Measurements from ENCODE around the gene RNU4-1. TPM values are rescaled to one million over a fixed set of nuclear protein-coding genes. Genes with fewer than 3 reads are reported as not detected.

RNU4-1 gene
- total and polyA plus RNA-seq, 10 of the 15 experiments (the other 5 are each of a cell fraction or from before 2014, with no cell fraction given), result under 0.01 to 15,332 (median 7.1) TPM; not detected in 3

DNA sequence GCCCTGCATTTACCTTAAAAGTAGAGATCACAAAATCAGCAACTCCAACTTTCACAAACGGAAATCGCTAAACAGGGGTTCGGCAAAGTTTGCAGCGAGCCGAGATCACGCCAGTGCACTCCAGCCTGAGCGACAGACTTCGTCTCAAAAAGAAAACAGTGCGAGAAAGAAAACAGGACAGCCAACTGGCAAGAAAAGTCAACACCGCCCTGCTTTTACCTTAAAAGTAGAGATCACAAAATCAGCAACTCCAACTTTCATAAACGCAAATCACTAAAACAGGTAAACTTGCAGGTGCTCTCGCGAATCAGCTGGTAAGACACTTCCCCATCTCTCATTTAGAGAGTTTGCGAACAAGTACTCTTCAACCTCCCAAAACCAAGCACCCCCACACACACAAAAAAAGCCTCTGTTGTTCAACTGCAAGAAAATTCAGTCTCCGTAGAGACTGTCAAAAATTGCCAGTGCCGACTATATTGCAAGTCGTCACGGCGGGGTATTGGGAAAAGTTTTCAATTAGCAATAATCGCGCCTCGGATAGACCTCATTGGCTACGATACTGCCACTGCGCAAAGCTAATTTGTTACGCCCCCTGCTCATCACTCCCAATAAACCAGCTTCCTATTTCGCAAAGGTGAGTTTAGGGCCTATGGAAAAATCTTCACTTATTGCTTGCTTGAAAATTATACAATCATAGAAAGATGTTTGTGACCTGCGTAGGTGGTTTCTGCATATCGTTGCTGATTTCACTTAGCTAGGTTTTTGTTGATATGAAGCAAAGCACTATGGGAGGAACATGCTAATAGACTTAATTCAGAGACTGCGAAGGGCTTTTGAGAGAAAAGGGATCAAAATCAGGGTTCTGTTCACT, at the start of gene RNU4-1 (continued):
- no peak for TF ChIP-seq SREBF2 (IDR thresholded peaks at IDR 0.05; ENCODE audit: low read length)
- no peak for TF ChIP-seq MEF2B (IDR thresholded peaks at IDR 0.05; ENCODE audit: partially characterized antibody, poor library complexity, severe bottlenecking)
- TF ChIP-seq, protein P1, sequence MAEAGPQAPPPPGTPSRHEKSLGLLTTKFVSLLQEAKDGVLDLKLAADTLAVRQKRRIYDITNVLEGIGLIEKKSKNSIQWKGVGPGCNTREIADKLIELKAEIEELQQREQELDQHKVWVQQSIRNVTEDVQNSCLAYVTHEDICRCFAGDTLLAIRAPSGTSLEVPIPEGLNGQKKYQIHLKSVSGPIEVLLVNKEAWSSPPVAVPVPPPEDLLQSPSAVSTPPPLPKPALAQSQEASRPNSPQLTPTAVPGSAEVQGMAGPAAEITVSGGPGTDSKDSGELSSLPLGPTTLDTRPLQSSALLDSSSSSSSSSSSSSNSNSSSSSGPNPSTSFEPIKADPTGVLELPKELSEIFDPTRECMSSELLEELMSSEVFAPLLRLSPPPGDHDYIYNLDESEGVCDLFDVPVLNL (IDR thresholded peaks at IDR 0.05; ENCODE audit: low read depth, low read length), result no peak
- TF ChIP-seq YY1 (IDR thresholded peaks at IDR 0.05; ENCODE audit: low read depth, low read length), result peak; percentile 86
- no peak for TF ChIP-seq SMARCA5 (IDR thresholded peaks at IDR 0.05)
- TF ChIP-seq, protein P2, sequence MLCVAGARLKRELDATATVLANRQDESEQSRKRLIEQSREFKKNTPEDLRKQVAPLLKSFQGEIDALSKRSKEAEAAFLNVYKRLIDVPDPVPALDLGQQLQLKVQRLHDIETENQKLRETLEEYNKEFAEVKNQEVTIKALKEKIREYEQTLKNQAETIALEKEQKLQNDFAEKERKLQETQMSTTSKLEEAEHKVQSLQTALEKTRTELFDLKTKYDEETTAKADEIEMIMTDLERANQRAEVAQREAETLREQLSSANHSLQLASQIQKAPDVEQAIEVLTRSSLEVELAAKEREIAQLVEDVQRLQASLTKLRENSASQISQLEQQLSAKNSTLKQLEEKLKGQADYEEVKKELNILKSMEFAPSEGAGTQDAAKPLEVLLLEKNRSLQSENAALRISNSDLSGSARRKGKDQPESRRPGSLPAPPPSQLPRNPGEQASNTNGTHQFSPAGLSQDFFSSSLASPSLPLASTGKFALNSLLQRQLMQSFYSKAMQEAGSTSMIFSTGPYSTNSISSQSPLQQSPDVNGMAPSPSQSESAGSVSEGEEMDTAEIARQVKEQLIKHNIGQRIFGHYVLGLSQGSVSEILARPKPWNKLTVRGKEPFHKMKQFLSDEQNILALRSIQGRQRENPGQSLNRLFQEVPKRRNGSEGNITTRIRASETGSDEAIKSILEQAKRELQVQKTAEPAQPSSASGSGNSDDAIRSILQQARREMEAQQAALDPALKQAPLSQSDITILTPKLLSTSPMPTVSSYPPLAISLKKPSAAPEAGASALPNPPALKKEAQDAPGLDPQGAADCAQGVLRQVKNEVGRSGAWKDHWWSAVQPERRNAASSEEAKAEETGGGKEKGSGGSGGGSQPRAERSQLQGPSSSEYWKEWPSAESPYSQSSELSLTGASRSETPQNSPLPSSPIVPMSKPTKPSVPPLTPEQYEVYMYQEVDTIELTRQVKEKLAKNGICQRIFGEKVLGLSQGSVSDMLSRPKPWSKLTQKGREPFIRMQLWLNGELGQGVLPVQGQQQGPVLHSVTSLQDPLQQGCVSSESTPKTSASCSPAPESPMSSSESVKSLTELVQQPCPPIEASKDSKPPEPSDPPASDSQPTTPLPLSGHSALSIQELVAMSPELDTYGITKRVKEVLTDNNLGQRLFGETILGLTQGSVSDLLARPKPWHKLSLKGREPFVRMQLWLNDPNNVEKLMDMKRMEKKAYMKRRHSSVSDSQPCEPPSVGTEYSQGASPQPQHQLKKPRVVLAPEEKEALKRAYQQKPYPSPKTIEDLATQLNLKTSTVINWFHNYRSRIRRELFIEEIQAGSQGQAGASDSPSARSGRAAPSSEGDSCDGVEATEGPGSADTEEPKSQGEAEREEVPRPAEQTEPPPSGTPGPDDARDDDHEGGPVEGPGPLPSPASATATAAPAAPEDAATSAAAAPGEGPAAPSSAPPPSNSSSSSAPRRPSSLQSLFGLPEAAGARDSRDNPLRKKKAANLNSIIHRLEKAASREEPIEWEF (IDR thresholded peaks at IDR 0.05; ENCODE audit: insufficient replicate concordance, low read depth, low read length), result no peak
- peak; percentile 87 for TF ChIP-seq BCL11A (IDR thresholded peaks at IDR 0.05; ENCODE audit: low read depth, low read length)
- TF ChIP-seq SMC3 (IDR thresholded peaks at IDR 0.05; ENCODE audit: borderline replicate concordance, low read length), result no peak
- TF ChIP-seq ZNF207 (IDR thresholded peaks at IDR 0.05; ENCODE audit: borderline replicate concordance), result peak; percentile 56
- TF ChIP-seq ESRRA (IDR thresholded peaks at IDR 0.05; ENCODE audit: low read length), result no peak
- TF ChIP-seq NR2C1 (IDR thresholded peaks at IDR 0.05), result no peak
- TF ChIP-seq TAF1 (IDR thresholded peaks at IDR 0.05; ENCODE audit: borderline replicate concordance, low read depth, low read length), result peak; percentile 38
- TF ChIP-seq SMAD5 (IDR thresholded peaks at IDR 0.05; ENCODE audit: low read depth), result peak; percentile 100
- peak; percentile 58 for TF ChIP-seq TBL1XR1 (IDR thresholded peaks at IDR 0.05; ENCODE audit: low read depth, low read length)
- no peak for TF ChIP-seq JUND (IDR thresholded peaks at IDR 0.05; ENCODE audit: low read depth, low read length)
- TF ChIP-seq SUPT20H (IDR thresholded peaks at IDR 0.05; ENCODE audit: borderline replicate concordance, control insufficient read depth, low read depth, low read length), result no peak
- no peak; the same call in 1 of the 2 replicates for TF ChIP-seq CHD2 (IDR thresholded peaks at IDR 0.05; ENCODE audit: borderline replicate concordance, low read depth, low read length)
- no peak for TF ChIP-seq NFYA (IDR thresholded peaks at IDR 0.05; ENCODE audit: borderline replicate concordance, low read depth, low read length)
- TF ChIP-seq, protein P3, sequence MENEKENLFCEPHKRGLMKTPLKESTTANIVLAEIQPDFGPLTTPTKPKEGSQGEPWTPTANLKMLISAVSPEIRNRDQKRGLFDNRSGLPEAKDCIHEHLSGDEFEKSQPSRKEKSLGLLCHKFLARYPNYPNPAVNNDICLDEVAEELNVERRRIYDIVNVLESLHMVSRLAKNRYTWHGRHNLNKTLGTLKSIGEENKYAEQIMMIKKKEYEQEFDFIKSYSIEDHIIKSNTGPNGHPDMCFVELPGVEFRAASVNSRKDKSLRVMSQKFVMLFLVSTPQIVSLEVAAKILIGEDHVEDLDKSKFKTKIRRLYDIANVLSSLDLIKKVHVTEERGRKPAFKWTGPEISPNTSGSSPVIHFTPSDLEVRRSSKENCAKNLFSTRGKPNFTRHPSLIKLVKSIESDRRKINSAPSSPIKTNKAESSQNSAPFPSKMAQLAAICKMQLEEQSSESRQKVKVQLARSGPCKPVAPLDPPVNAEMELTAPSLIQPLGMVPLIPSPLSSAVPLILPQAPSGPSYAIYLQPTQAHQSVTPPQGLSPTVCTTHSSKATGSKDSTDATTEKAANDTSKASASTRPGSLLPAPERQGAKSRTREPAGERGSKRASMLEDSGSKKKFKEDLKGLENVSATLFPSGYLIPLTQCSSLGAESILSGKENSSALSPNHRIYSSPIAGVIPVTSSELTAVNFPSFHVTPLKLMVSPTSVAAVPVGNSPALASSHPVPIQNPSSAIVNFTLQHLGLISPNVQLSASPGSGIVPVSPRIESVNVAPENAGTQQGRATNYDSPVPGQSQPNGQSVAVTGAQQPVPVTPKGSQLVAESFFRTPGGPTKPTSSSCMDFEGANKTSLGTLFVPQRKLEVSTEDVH (IDR thresholded peaks at IDR 0.05; ENCODE audit: low read depth, partially characterized antibody), result no peak
- peak in 1 of 2 experiments; percentile 60; a peak in 1 of 4 replicates for TF ChIP-seq SRF (IDR thresholded peaks at IDR 0.05; ENCODE audit: low read depth in 2 of 2, low read length in 2 of 2)
- peak; percentile 100 for TF ChIP-seq POLR2AphosphoS5 (IDR thresholded peaks at IDR 0.05; ENCODE audit: low read length)
- no peak for TF ChIP-seq CHD4 (IDR thresholded peaks at IDR 0.05)

All from GM12878 (cell line).